HCT116 (cell line): Measurements from ENCODE around the gene KCNMB2. TPM values are rescaled to one million over a fixed set of nuclear protein-coding genes. Genes with fewer than 3 reads are reported as not detected.

Source experiments
- ATAC-seq: fragments of 200-7000 bp; cut with Tn5 transposase; 2 replicates; pipeline ENCODE4 v1.9.1; 2020; ENCODE audit warnings: mild to moderate bottlenecking, moderate library complexity
- BruUV-seq: library from RNA; stranded (reverse); fragments of 400-500 nt; replicated peaks from 2 replicates; lab custom pipeline; 2021; lab: Mats Ljungman, UMichigan
- CTCF ChIA-PET: fragments of 300-600 bp; sonication (Branson Sonifier 250); formaldehyde crosslinking; loops from one replicate; lab custom pipeline; 2021; ENCODE audit warnings: antibody characterized with exemption; lab: Charles Lee
- POLR2A ChIA-PET: fragments of 300-600, 350-600 bp; sonication (Branson Sonifier 250); formaldehyde crosslinking; loops from one replicate; lab custom pipeline; 2021; ENCODE audit warnings: antibody characterized with exemption; lab: Charles Lee
- RAD21 ChIA-PET, 2 experiments: fragments of 300-600 bp; sonication (Branson Sonifier 250); formaldehyde crosslinking; loops; one replicate each; lab custom pipeline; 2023; ENCODE audit warnings: low total read pairs in 2 of 2; ENCODE audit not compliant: uncharacterized antibody in 2 of 2, unreplicated experiment in 2 of 2, low non-redundant PET in 1 of 2; lab: Charles Lee
- DNase-seq: peaks from one replicate; pipeline ENCODE4 v3.0.0-alpha.2; 2010; ENCODE audit warnings: low read depth, low spot score
- H2AFZ ChIP-seq: fragments of 200-600 bp; shearing (Covaris generic), sonication (generic); 2 replicates; pipeline ENCODE4 v1.6.1; 2017; ENCODE audit warnings: low read depth, mixed run types, mixed read lengths, antibody characterized with exemption, low read length; ENCODE audit not compliant: poor library complexity, severe bottlenecking
- H3K27ac ChIP-seq: 2 replicates; pipeline ENCODE4 v1.5.1; 2012; ENCODE audit warnings: low read depth, low read length
- H3K27me3 ChIP-seq: fragments of 200-600 bp; sonication (generic); 2 replicates; pipeline ENCODE4 v1.6.1; 2016; ENCODE audit warnings: mixed run types, low read length, mixed read lengths; ENCODE audit not compliant: insufficient read depth
- H3K36me3 ChIP-seq, 2 experiments: fragments of 200-500 bp in 1 of 2; fragments of 200-600 bp in 1 of 2; sonication (Bioruptor generic) in 1 of 2; sonication (generic) in 1 of 2; 2 replicates each; pipeline versions ENCODE4 v1.5.1 to v1.6.1; 2014 to 2016; ENCODE audit warnings: low read length in 2 of 2, inconsistent platforms in 1 of 2, mixed read lengths in 1 of 2, mixed run types in 1 of 2; ENCODE audit not compliant: insufficient read depth in 2 of 2, control insufficient read depth in 1 of 2
- H3K4me1 ChIP-seq, 2 experiments: fragments of 200-600 bp in 1 of 2; sonication (generic) in 1 of 2; 2 replicates each; pipeline versions ENCODE4 v1.5.1 to v1.6.1; 2012 to 2017; ENCODE audit warnings: low read length in 2 of 2, inconsistent platforms in 1 of 2, mild to moderate bottlenecking in 1 of 2, mixed read lengths in 1 of 2, mixed run types in 1 of 2, moderate library complexity in 1 of 2; ENCODE audit not compliant: insufficient read depth in 2 of 2, control insufficient read depth in 1 of 2
- H3K4me2 ChIP-seq: fragments of 200-600 bp; sonication (generic); 2 replicates; pipeline ENCODE4 v1.6.1; 2017; ENCODE audit warnings: mixed run types, low read length, mixed read lengths
- H3K4me3 ChIP-seq, 2 experiments: fragments of 200-600 bp in 1 of 2; sonication (generic) in 1 of 2; replicated peaks in 1 of 2; 2 replicates each; pipeline ENCODE4 v1.5.1; 2011 to 2016; ENCODE audit warnings: low read length in 2 of 2, control low read depth in 1 of 2, low read depth in 1 of 2, mild to moderate bottlenecking in 1 of 2, mixed read lengths in 1 of 2, mixed run types in 1 of 2
- H3K79me2 ChIP-seq: fragments of 200-600 bp; sonication (generic); 2 replicates; pipeline ENCODE4 v1.6.1; 2017; ENCODE audit warnings: mild to moderate bottlenecking, mixed run types, low read length, moderate library complexity, mixed read lengths; ENCODE audit not compliant: insufficient read depth
- H3K9ac ChIP-seq: fragments of 200-600 bp; sonication (generic); 2 replicates; pipeline ENCODE4 v1.6.1; 2016; ENCODE audit warnings: low read length, mixed read lengths
- H3K9me2 ChIP-seq: fragments of 200-600 bp; sonication (generic), shearing (Covaris generic); 2 replicates; pipeline ENCODE4 v1.6.1; 2017; ENCODE audit warnings: mixed run types, mild to moderate bottlenecking, moderate library complexity; ENCODE audit not compliant: insufficient read depth
- H3K9me3 ChIP-seq, 2 experiments: fragments of 200-500 bp in 1 of 2; fragments of 200-600 bp in 1 of 2; sonication (Bioruptor generic) in 1 of 2; sonication (generic) in 1 of 2; 2 replicates each; pipeline ENCODE4 v1.6.1; 2014 to 2017; ENCODE audit warnings: low read length in 2 of 2, mixed read lengths in 2 of 2, inconsistent platforms in 1 of 2, low read depth in 1 of 2, mild to moderate bottlenecking in 1 of 2, mixed run types in 1 of 2, moderate library complexity in 1 of 2; ENCODE audit not compliant: control insufficient read depth in 1 of 2, insufficient read depth in 1 of 2
- H4K20me1 ChIP-seq: fragments of 200-600 bp; sonication (generic), shearing (Covaris generic); 2 replicates; pipeline ENCODE4 v1.6.1; 2017; ENCODE audit warnings: mixed run types, mild to moderate bottlenecking, moderate library complexity; ENCODE audit not compliant: insufficient read depth
- ELF1 ChIP-seq: IDR thresholded peaks from 2 replicates; pipeline ENCODE4 v1.6.1; 2012; ENCODE audit warnings: low read depth, borderline replicate concordance
- EZH2 ChIP-seq: fragments of 200-600 bp; sonication (generic); IDR thresholded peaks from 2 replicates; pipeline ENCODE4 v1.6.1; 2017; ENCODE audit warnings: antibody characterized with exemption, mixed run types
- EZH2phosphoT487 ChIP-seq: fragments of 200-600 bp; IDR thresholded peaks from 2 replicates; pipeline ENCODE4 v1.6.1; 2018; ENCODE audit warnings: antibody characterized with exemption, borderline replicate concordance
- FOSL1 ChIP-seq: IDR thresholded peaks from 2 replicates; pipeline ENCODE4 v1.6.1; 2012; ENCODE audit warnings: low read depth
- JUND ChIP-seq: IDR thresholded peaks from 2 replicates; pipeline ENCODE4 v1.6.1; 2012
- POLR2AphosphoS5 ChIP-seq: IDR thresholded peaks from 2 replicates; pipeline ENCODE4 v1.6.1; 2011; ENCODE audit warnings: mild to moderate bottlenecking, low read depth, low read length, moderate library complexity
- RAD21 ChIP-seq: IDR thresholded peaks from 2 replicates; pipeline ENCODE4 v1.6.1; 2012; ENCODE audit warnings: low read depth, mild to moderate bottlenecking
- SP1 ChIP-seq: IDR thresholded peaks from 2 replicates; pipeline ENCODE4 v1.6.1; 2012; ENCODE audit warnings: low read depth
- SRF ChIP-seq: IDR thresholded peaks from 2 replicates; pipeline ENCODE4 v1.6.1; 2012; ENCODE audit warnings: low read depth
- ZNF274 ChIP-seq: fragments of 200-500 bp; sonication (Bioruptor generic); IDR thresholded peaks from 2 replicates; pipeline ENCODE4 v1.6.1; 2014; ENCODE audit warnings: mild to moderate bottlenecking, low read depth, low read length, inconsistent platforms
- intact Hi-C: fragments of 100-400 bp; cut with micrococcal nuclease; formaldehyde crosslinking; loops from 2 replicates; pipeline ENCODE4 v1.10.0; 2022
- total RNA-seq: library from RNA; stranded (reverse); gene quantifications from one replicate; pipeline ENCODE4 v1.2.1, GENCODE V29; 2021; ENCODE audit not compliant: unreplicated experiment
- TF ChIP-seq, protein P1 (sequence below): IDR thresholded peaks from 2 replicates; pipeline ENCODE4 v1.6.1; 2012; ENCODE audit warnings: low read depth
- TF ChIP-seq, protein P2 (sequence below), 3 experiments: fragments of 200-600 bp in 1 of 3; sonication (generic) in 1 of 3; IDR thresholded peaks in 2 of 3; conservative IDR thresholded peaks in 1 of 3; 2 replicates each; pipeline ENCODE4 v1.5.1; 2012 to 2017; ENCODE audit warnings: low read depth in 2 of 3, low read length in 2 of 3, antibody characterized with exemption in 1 of 3, borderline replicate concordance in 1 of 3, control low read depth in 1 of 3, mild to moderate bottlenecking in 1 of 3, mixed read lengths in 1 of 3, mixed run types in 1 of 3, moderate library complexity in 1 of 3; ENCODE audit not compliant: insufficient read depth in 1 of 3

Gene KCNMB2
- total RNA-seq, 1 experiment from 2014 or later = not detected

DNA sequence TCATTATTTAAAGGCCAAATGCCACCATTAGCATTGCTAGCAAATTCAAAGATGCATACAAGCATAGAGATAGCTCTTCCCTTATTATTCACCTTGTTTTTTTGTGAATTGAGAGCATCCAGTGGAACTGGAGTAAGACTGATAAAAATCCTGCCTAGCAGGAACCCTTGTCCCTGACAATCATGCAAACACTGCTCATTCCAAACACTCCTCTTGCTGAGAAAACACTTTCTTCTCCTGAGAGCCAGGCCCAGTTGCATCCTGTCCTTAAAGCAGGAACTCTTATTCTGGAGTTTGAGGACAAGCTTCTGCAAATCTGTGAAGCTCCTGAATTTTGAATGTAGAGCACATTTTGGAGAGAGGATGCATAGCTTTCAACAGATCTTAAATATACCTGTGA is 49.3 kb upstream of the KCNMB2 start:
- RAD21 ChIA-PET = no interaction called here
- H3K27me3 ChIP-seq = no peaks in the 10 kb centered on the region
- H3K79me2 ChIP-seq = no peaks in the 10 kb centered on the region
- no peaks in the 10 kb centered on the region for H4K20me1 ChIP-seq
- CTCF ChIA-PET = no interaction called here
- no peaks in the 10 kb centered on the region for H3K9me3 ChIP-seq
- H3K4me1 ChIP-seq = no peaks in the 10 kb centered on the region
- H3K9me2 ChIP-seq = no peaks in the 10 kb centered on the region
- no peak overlapping the region for H3K9ac ChIP-seq
- DNase-seq = no peak
- ATAC-seq = no peak
- intact Hi-C loops = no loop called here
- BruUV-seq = no TSS peak
- no peak overlapping the region for H3K27ac ChIP-seq
- H3K36me3 ChIP-seq = no peaks in the 10 kb centered on the region
- POLR2A ChIA-PET = no interaction called here
- TF ChIP-seq, protein P1, sequence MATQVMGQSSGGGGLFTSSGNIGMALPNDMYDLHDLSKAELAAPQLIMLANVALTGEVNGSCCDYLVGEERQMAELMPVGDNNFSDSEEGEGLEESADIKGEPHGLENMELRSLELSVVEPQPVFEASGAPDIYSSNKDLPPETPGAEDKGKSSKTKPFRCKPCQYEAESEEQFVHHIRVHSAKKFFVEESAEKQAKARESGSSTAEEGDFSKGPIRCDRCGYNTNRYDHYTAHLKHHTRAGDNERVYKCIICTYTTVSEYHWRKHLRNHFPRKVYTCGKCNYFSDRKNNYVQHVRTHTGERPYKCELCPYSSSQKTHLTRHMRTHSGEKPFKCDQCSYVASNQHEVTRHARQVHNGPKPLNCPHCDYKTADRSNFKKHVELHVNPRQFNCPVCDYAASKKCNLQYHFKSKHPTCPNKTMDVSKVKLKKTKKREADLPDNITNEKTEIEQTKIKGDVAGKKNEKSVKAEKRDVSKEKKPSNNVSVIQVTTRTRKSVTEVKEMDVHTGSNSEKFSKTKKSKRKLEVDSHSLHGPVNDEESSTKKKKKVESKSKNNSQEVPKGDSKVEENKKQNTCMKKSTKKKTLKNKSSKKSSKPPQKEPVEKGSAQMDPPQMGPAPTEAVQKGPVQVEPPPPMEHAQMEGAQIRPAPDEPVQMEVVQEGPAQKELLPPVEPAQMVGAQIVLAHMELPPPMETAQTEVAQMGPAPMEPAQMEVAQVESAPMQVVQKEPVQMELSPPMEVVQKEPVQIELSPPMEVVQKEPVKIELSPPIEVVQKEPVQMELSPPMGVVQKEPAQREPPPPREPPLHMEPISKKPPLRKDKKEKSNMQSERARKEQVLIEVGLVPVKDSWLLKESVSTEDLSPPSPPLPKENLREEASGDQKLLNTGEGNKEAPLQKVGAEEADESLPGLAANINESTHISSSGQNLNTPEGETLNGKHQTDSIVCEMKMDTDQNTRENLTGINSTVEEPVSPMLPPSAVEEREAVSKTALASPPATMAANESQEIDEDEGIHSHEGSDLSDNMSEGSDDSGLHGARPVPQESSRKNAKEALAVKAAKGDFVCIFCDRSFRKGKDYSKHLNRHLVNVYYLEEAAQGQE = no peak
- no peak overlapping the region for H2AFZ ChIP-seq
- H3K4me2 ChIP-seq = no peak overlapping the region
- H3K4me3 ChIP-seq = no peak overlapping the region

DNA sequence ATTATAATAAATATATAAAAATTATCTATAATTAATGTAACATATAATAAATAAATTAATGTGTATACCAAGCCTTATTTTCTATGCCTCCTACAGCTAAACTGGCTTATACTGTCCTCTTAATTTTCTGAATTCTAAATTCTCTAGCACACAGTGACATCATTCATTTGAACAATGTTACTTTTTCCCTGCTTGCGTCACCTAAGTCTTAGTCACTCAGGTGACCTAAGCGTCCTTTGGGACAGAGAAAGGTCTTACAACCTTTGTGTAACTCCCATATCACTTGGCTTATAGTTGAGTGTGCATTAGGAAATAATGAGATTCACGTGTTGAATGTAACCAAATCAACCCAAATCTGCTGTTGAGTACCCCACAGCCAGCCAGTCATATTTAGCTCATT is 48.5 kb upstream of the KCNMB2 start:
- Histone ChIP-seq H4K20me1 (no peaks in the 10 kb centered on the region), H3K9me2 (no peaks in the 10 kb centered on the region), H3K27me3 (no peaks in the 10 kb centered on the region), H3K79me2 (no peaks in the 10 kb centered on the region), H3K36me3 (no peaks in the 10 kb centered on the region), H3K4me2 (no peak overlapping the region), H2AFZ (no peak overlapping the region), H3K4me3 (no peak overlapping the region), H3K9me3 (no peaks in the 10 kb centered on the region), H3K9ac (no peak overlapping the region), H3K27ac (no peak overlapping the region), H3K4me1 (no peaks in the 10 kb centered on the region)
- no peak for TF ChIP-seq ELF1
- TF ChIP-seq, protein P2, sequence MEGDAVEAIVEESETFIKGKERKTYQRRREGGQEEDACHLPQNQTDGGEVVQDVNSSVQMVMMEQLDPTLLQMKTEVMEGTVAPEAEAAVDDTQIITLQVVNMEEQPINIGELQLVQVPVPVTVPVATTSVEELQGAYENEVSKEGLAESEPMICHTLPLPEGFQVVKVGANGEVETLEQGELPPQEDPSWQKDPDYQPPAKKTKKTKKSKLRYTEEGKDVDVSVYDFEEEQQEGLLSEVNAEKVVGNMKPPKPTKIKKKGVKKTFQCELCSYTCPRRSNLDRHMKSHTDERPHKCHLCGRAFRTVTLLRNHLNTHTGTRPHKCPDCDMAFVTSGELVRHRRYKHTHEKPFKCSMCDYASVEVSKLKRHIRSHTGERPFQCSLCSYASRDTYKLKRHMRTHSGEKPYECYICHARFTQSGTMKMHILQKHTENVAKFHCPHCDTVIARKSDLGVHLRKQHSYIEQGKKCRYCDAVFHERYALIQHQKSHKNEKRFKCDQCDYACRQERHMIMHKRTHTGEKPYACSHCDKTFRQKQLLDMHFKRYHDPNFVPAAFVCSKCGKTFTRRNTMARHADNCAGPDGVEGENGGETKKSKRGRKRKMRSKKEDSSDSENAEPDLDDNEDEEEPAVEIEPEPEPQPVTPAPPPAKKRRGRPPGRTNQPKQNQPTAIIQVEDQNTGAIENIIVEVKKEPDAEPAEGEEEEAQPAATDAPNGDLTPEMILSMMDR (IDR thresholded peaks at IDR 0.05 in 2 of 3, conservative IDR thresholded peaks at IDR 0.05 in 1 of 3; ENCODE audit: borderline replicate concordance in 1 of 3, insufficient read depth in 1 of 3, low read depth in 2 of 3, low read length in 2 of 3) = no peak
- TF ChIP-seq RAD21 = no peak
- no peak for TF ChIP-seq SRF
- no peak for TF ChIP-seq JUND
- TF ChIP-seq FOSL1 = no peak
- no peak for TF ChIP-seq POLR2AphosphoS5
- TF ChIP-seq SP1 = no peak
- TF ChIP-seq EZH2phosphoT487 = no peak
- TF ChIP-seq ZNF274 = no peak
- TF ChIP-seq EZH2 = no peak
- TF ChIP-seq, protein P1 = no peak
- no TSS peak for BruUV-seq
- DNase-seq = no peak
- ChIA-PET POLR2A (no interaction called here), CTCF (no interaction called here), RAD21 (no interaction called here)
- ATAC-seq = no peak
- intact Hi-C loops = no loop called here
